Uterus (tissue), 2 donors: Measurements from ENCODE around the gene USH1G.

ENCODE experiments used
- CTCF ChIP-seq, 4 experiments: fragments of 200-600 bp in 2 of 4; fragments of 450-650 bp in 2 of 4; sonication (generic) in 2 of 4; IDR thresholded peaks; one replicate each; pipeline ENCODE4 v1.5.1; 2016 to 2019; ENCODE audit warnings: antibody characterized with exemption in 4 of 4, mild to moderate bottlenecking in 2 of 4, moderate library complexity in 1 of 4
- POLR2A ChIP-seq, 2 donors: fragments of 450-650 bp; IDR thresholded peaks; one replicate each; pipeline ENCODE4 v1.6.1; 2016; ENCODE audit warnings: antibody characterized with exemption in 2 of 2, mild to moderate bottlenecking in 1 of 2, moderate library complexity in 1 of 2

GRCh38 chr17:74924250-74924948 is 1.3 kb upstream of the USH1G start, which contains the start of gene OTOP2:
- no peak for TF ChIP-seq CTCF (IDR thresholded peaks at IDR 0.05)
- TF ChIP-seq POLR2A (IDR thresholded peaks at IDR 0.05) = no peak
